ENCODE results near the gene PTPRN2.
"Not testable (repeated sequence)": the region's sequence is repeated elsewhere in the genome, so short reads cannot be mapped to it uniquely, and the experiment has no call there.

The PTPRN2 gene

DNA sequence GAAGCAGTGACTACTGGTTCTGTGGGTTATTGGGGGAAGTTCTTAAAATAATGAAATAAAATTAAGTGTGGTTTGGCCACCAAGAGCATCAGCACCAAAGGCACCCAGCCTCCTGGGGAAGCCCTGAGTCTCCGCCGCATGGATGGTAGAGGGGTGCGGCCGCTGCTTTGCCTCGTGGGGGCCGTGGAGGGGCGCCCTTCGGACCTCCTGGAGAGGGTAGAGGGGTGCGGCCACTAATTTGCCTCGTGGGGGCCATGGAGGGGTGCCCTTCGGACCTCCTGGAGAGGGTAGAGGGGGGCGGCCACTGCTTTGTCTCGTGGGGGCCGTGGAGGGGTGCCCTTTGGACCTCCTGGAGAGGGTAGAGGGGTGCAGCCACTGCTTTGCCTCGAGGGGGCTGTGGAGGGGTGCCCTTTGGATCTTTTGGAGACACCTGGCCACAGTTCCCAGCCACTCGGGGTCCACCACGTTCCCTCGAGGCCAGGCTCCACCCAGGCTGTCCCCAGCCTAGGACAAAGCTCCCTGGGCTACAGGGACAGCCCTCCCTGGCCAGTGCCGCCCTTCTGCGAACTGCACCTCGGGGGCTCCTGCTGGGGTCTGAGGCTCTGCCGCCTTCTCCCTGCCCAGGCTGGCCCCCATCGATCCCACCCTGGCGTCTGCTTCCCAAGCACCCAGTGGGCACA lies 535.1 kb downstream of the PTPRN2 start:
- DNase-seq = no peak

DNA sequence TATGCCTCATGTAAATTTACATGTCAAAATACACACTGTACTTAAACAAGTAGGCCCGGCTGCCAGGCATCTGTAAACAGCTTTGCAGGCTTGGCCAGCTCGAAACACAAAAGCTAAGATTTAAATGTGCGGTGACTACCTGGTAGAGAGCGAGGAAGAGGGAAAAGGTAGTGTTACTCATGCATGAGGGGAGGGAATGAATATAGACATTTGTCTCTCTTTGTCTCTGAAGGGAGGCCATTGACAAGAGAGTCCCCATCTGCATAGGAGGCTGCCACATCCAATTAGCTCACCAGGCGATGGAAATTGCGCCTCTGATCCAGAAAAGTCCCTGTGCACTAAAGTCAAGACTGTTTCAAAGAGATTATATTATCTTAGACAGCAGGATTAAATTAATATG lies 535.8 kb downstream of the PTPRN2 start:
- no peak for DNase-seq

- DNase-seq = no peak
These were observed 536.5 kb downstream of the PTPRN2 start for GRCh38 chr7:158050978-158051651.

DNA sequence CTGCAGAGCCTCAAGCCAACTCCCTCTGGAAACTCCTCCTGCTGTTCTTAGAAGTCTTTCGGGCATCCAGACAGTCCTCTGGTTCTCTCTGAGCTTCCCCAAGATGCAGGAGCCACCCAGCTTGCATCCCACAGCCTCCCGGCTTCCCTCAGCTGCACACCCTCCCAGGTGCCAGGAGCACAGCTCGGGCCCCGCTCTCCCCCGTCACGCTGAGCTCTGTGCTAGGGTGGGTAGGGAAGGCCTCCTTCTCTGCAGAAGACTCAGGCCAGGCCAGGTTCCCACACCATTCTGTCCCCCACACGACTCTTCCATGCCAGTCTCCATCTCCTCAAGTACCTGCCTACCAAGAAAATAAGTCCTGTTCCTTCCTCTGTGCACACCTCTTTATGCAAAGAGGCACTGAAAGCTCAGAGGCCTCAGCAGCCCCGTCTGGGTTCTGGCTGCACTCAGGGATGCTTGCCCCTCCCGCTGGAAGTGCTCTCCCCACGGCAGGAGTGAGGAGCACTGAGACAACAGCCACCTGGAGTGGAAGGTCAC lies 537.1 kb downstream of the PTPRN2 start:
- no peak for DNase-seq

- no peak for DNase-seq
These were observed 538.4 kb downstream of the PTPRN2 start for GRCh38 chr7:158049271-158049670.

DNA sequence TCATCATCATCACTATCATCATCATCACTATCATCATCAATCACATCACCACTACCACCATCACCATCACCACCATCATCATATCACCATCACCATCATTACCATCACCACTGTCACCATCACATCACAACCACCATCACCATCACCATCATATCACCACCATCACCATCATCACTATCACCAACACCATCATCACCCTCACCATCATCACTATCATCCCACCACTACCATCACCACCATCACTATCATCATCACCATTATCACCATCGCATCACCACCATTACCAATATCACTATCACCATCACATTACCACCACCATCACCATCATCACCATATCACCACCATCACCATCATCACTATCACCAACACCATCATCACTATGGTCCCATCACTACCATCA lies 539.1 kb downstream of the PTPRN2 start:
- DNase-seq = no peak

DNA sequence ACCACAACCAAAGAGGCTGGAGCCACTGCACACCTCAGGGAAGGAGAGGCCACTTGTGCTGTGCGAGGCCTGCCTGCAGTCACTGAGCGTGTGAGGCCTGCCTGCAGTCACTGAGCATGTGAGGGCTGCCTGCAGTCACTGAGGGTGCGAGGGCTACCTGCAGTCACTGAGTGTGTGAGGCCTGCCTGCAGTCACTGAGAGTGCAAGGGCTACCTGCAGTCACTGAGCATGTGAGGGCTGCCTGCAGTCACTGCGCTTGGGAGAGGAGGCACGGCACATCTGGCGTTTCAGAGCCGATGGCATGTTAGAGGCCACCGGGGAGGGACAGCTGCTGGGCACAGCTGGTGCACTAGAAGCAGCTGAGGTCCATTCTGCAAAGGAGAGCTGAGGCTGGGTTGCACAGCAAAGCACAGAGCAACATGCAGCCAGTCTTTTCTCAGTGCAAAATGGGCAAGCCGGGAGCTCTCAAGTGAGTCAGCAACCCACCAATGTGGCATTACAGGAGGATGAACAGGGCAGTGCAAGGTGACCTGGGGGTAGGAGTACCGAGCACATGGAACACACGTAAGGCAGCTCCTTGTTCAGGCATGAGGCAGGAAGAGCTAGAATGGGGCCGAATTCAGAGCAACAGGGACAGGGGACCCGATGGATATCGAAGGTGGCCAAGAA lies 540.1 kb downstream of the PTPRN2 start:
- DNase-seq = no peak

GRCh38 chr7:158046246-158046645 lies 541.4 kb downstream of the PTPRN2 start:
- DNase-seq = not testable (repeated sequence)

DNA sequence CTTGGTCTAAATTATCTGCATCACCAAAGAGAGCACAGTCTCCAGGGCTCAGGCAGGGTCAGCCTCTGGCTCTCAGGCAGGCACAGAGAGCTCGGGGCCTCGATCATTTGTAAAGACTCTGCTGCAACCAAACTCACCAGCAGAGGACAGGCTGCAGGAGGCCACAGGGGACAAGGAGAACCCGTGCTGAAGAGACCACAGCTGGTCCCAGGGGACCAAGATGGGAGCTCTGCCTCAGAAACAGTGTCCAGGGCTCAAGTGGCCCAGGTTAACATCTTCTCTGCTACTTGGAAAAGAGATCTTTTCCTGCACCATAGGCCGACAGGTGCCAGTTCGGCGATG lies 543.2 kb downstream of the PTPRN2 start:
- no peak for DNase-seq

DNA sequence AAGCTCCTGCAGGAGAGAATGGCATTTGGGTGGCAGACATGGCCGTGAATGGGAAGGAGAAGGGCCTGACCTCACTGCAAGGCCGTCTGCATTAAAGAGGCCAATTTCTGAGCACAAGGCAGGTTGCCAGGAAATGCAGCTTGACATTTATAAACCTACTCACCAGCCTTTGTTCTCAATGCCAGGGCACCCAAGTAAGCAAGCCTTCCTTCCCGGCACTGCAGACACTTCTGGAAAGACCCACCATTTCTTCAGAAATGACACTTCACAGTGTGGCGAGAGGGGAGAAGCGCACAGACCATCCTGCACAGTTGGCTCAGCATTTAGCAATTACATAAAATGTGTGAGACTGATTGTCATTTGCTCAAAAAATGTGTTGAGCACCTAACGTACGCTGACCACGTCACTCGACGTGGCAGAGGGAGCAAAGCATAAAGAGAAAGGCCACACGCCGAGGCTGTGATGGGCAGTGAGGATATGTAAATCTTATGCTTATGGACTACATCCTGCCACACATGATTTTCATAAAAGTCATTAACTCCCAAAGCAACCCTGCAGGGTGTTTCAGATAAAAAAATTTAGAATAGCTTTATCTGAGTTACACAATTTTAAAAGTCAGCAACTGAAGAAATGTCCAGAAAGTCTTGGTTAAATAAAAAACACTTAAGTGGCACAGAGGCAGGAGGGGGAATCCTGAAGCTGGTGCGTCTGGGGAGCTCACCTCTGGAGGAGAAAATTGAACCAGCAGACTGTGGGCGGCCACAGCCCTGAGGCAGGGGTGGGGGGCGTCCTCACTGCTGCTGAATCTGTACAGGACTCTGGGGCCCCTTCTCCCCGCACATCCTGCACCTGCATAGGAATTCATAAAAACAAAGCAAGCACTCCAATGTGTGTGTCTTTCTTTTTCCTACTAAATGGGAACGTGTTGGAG lies 543.8 kb downstream of the PTPRN2 start:
- peak; percentile 38 for DNase-seq

DNA sequence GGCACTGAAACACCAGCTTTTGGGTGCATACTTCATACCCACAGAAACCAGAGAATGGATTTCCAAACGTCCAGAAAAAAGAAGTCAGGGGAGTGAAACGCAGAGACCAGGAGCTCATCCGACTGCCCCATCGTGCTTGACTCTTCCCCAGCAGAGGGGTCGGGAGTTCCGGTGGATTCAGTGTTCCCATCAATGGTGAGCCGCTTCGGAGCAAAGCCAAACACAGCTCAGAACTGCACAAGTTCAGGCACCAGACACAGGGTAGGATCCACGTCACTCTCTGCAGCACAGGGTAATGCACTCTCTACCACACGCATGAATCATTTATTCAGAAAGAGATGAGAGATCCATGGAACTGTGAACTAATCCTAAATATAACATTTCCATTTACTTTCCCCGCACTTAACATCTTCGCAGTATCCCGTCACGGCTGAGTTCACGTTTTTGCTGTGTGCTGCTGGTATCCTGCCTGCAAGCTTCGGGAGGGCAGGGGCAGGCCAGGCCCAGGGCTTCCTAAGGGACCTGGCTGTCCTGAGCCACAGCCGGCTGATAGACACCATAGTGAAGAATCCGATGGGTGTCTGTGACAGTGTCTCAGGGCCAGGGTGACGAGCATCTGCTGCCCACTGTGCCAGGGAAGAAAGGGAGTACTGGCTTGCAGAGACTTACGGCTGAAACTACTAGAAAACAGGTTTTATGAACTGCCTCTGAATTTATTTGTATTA lies 545.3 kb downstream of the PTPRN2 start:
- DNase-seq = no peak

DNA sequence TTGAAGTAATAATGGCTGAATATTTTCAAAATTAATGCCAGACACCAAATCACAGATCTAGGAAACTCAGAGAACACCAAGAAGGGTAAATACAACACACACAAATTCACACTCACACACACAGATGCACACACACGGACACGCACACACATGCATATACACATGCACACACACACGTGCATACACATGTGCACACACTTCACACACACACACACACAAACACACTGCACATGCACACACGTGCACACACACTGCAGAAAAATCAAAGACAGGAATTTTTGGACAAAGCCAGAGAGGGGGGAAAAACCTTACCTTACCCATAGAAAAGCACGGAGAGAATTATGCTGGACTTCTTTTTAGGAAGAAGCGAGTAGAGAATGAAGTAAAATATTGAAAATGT lies 547.4 kb downstream of the PTPRN2 start:
- DNase-seq = no peak

DNA sequence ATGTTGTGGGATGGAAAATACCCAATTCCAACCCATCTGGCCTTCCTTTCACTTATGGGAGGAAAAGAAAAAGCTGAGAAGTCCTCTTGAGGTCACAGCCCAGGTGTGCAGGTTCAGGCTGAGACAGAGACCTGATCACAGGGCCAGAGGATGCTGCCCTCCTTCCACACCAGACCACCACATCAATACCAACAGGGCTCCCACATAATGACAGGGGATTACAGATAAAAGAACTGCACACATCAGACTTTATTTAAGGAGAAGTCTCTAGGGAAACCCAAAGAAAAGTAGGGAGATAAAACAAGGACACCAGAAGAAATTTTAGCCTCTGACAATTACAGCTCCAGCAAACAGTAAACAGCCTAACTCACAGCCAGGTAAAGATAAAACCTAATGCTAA lies 548.4 kb downstream of the PTPRN2 start:
- DNase-seq = no peak

DNA sequence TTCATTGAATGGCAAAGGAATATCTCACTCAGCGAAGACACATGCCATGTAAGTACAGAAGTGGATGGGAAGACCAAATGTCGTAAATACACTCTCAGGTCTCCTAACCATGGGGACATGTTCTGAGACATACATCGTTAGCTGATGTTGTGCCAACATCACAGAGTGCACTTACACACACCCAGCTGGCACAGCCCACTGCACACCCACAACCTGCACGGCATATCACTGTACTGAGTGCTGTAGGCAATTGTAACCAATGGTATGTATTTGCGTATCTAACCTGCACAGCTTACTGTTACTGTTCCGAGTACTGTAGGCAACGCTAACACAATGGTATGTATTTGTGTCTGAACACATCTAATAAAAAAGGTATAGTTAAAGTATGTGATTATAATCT lies 550.4 kb downstream of the PTPRN2 start:
- no peak for DNase-seq

GRCh38 chr7:158035343-158035742 lies 552.3 kb downstream of the PTPRN2 start:
- no peak for DNase-seq

DNA sequence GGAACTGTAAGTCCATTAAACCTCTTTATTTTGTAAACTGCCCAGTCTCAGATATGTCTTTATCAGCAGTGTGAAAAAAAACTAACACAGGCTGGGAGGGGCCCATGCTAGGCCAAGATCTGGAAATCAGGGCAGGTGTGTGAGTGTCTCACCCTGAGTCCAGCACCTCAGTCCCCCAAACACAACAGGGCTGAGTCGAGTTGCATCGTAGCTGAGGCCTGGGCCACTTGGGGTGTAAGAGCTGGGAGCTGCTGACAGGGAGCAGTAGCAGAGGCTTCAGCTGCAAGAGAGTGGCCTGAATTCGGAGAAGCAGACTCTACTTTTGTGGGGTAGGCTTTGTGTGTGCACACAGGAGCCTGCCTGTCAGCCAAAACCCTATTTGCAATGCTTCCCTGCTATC lies 553.1 kb downstream of the PTPRN2 start:
- DNase-seq = no peak

DNA sequence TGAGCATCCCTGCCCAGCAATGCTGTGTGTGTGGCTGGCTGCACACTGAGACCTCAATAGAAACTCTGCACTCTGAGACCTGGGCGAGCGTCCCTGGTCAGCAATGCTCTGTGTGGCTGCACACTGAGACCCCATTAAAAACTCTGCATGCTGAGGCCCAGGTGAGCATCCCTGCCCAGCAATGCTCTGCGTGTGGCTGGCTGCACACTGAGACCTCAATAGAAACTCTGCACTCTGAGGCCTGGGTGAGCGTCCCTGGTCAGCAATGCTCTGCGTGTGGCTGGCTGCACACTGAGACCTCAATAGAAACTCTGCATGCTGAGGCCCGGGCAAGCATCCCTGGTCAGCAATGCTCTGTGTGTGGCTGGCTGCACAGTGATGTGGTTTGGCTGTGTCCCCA lies 553.7 kb downstream of the PTPRN2 start:
- not testable (repeated sequence) for DNase-seq

GRCh38 chr7:158033196-158033595 lies 554.4 kb downstream of the PTPRN2 start:
- no peak for DNase-seq

GRCh38 chr7:158032561-158033115 lies 555.0 kb downstream of the PTPRN2 start:
- no peak for DNase-seq

- no peak for DNase-seq
These were observed 555.7 kb downstream of the PTPRN2 start for GRCh38 chr7:158031867-158032308.

- no peak for DNase-seq
These were observed 557.1 kb downstream of the PTPRN2 start for GRCh38 chr7:158030566-158030965.

DNA sequence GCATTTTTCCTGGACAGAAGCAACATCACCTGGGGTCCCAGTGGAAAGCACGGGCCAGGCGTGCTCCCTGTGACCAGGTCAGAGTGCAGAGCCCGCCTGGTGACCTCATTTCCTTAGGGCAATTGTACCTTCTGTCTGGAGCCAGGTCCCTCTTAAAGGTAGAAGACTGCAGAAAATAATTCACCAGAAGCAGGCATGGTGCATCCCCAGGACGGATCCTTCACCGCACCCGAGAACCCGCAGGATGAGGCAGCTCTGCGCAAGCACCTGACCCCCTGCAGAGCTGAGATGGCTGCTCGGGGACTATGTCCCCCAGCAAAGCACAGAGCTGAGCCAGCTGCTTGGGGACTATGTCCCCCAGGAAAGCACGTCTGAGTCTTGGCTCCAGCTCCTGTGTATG lies 557.6 kb downstream of the PTPRN2 start:
- DNase-seq = no peak
